ENCODE data around the gene MAL. TPM values are rescaled to one million over a fixed set of nuclear protein-coding genes. Genes with fewer than 3 reads are reported as not detected.

MAL gene
- total and polyA plus RNA-seq, 2 of the 13 experiments (the other 11 are each of a cell fraction or from before 2014, with no cell fraction given): not detected

DNA sequence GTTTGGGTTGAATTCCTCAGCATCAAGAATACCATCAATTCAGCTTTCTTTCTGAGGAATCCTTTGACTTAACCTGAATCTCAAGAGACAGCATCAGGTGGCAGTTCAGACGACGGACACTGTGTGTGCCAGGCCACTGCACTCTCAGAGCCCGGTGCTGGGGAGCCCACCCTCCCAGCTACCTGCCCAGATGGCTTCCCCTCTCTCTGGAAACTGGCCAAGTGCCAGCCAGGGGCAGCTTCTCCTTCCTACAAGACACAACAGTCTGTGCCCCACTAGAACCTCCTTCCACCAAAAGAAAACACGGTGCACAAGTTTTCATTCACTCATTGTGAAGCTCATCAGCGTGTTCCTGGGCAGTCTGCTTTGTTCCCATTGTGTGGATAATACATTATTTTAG, 28.5 kb downstream of the MAL start (continued):
- TF ChIP-seq ZNF407 (CRISPR knock-in tag; IDR thresholded peaks at IDR 0.05; ENCODE audit: not compliant biosample characterization) (no peak), KMT2A (CRISPR knock-in tag; IDR thresholded peaks at IDR 0.05) (no peak), ZFP62 (CRISPR knock-in tag; IDR thresholded peaks at IDR 0.05) (no peak), ZNF207 (IDR thresholded peaks at IDR 0.05; ENCODE audit: borderline replicate concordance) (no peak), SRF (IDR thresholded peaks at IDR 0.05; ENCODE audit: low read depth, low read length) (no peak), GLI4 (CRISPR knock-in tag; IDR thresholded peaks at IDR 0.05; ENCODE audit: borderline replicate concordance) (no peak)
- TF ChIP-seq, protein P1, sequence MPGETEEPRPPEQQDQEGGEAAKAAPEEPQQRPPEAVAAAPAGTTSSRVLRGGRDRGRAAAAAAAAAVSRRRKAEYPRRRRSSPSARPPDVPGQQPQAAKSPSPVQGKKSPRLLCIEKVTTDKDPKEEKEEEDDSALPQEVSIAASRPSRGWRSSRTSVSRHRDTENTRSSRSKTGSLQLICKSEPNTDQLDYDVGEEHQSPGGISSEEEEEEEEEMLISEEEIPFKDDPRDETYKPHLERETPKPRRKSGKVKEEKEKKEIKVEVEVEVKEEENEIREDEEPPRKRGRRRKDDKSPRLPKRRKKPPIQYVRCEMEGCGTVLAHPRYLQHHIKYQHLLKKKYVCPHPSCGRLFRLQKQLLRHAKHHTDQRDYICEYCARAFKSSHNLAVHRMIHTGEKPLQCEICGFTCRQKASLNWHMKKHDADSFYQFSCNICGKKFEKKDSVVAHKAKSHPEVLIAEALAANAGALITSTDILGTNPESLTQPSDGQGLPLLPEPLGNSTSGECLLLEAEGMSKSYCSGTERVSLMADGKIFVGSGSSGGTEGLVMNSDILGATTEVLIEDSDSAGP (CRISPR knock-in tag; IDR thresholded peaks at IDR 0.05; ENCODE audit: borderline replicate concordance): no peak

All from HepG2 (cell line).